ENCODE results near the gene EFTUD2.

GRCh38 chr17:44935116-44935515 is 35.9 kb upstream of the EFTUD2 start:
- TF ChIP-seq CTCF (IDR thresholded peaks at IDR 0.05) (no peak), POLR2AphosphoS5 (IDR thresholded peaks at IDR 0.05) (no peak), POLR2A (IDR thresholded peaks at IDR 0.05) (no peak)

All from upper lobe of left lung (tissue), 4 donors.